Astrocyte (in vitro differentiated cells and primary cell): ENCODE measurements around the gene OTUD7B. TPM values are rescaled to one million over a fixed set of nuclear protein-coding genes. Genes with fewer than 3 reads are reported as not detected.
"Not testable (repeated sequence)": the region's sequence is repeated elsewhere in the genome, so short reads cannot be mapped to it uniquely, and the experiment has no call there.

Experiments used
- DNase-seq: peaks from one replicate; pipeline ENCODE4 v3.0.0-alpha.2; 2010; ENCODE audit warnings: low read depth
- FAIRE-seq: peaks from 2 replicates; lab custom pipeline; 2011; peaks lifted over from hg19 to GRCh38; lab: Jason Lieb, UNC
- H2AFZ ChIP-seq: 2 replicates; pipeline ENCODE4 v1.6.0; 2012; ENCODE audit warnings: low read depth, low read length, inconsistent platforms
- H3K27ac ChIP-seq: 2 replicates; pipeline ENCODE4 v1.5.1; 2011; ENCODE audit warnings: low read depth, low read length, inconsistent platforms
- H3K27me3 ChIP-seq: 2 replicates; pipeline ENCODE4 v1.6.0; 2011; ENCODE audit warnings: low read length, inconsistent platforms; ENCODE audit not compliant: insufficient read depth
- H3K36me3 ChIP-seq: 2 replicates; pipeline ENCODE4 v1.5.1; 2011; ENCODE audit warnings: low read length, inconsistent platforms; ENCODE audit not compliant: insufficient read depth
- H3K4me1 ChIP-seq: 2 replicates; pipeline ENCODE4 v1.5.1; 2011; ENCODE audit warnings: low read length, inconsistent platforms; ENCODE audit not compliant: insufficient read depth
- H3K4me2 ChIP-seq: 2 replicates; pipeline ENCODE4 v1.6.0; 2012; ENCODE audit warnings: low read length, inconsistent platforms
- H3K4me3 ChIP-seq: 2 replicates; pipeline ENCODE4 v1.5.1; 2011; ENCODE audit warnings: low read depth, mild to moderate bottlenecking, low read length, inconsistent platforms; ENCODE audit not compliant: insufficient read depth
- H3K79me2 ChIP-seq: 2 replicates; pipeline ENCODE4 v1.6.0; 2012; ENCODE audit warnings: mild to moderate bottlenecking, low read length, inconsistent platforms; ENCODE audit not compliant: insufficient read depth
- H3K9ac ChIP-seq: 2 replicates; pipeline ENCODE4 v1.6.0; 2012; ENCODE audit warnings: mild to moderate bottlenecking, low read length, inconsistent platforms
- H3K9me3 ChIP-seq: 2 replicates; pipeline ENCODE4 v1.5.1; 2012; ENCODE audit warnings: low read depth, mild to moderate bottlenecking, low read length, inconsistent platforms; ENCODE audit not compliant: insufficient read depth
- H4K20me1 ChIP-seq: 2 replicates; pipeline ENCODE4 v1.6.0; 2012; ENCODE audit warnings: low read length, inconsistent platforms; ENCODE audit not compliant: insufficient read depth
- H3K27ac Mint-ChIP-seq: one replicate; pipeline ENCODE4 v1.8.0; 2021; ENCODE audit warnings: mild to moderate bottlenecking, mixed read lengths; ENCODE audit not compliant: unreplicated experiment
- H3K27me3 Mint-ChIP-seq: one replicate; pipeline ENCODE4 v1.8.0; 2021; ENCODE audit warnings: low read depth, mixed read lengths; ENCODE audit not compliant: unreplicated experiment
- H3K36me3 Mint-ChIP-seq: one replicate; pipeline ENCODE4 v1.8.0; 2021; ENCODE audit warnings: low read depth, mixed read lengths; ENCODE audit not compliant: unreplicated experiment
- H3K4me1 Mint-ChIP-seq: one replicate; pipeline ENCODE4 v1.8.0; 2021; ENCODE audit warnings: low read depth, mixed read lengths; ENCODE audit not compliant: unreplicated experiment
- H3K4me3 Mint-ChIP-seq: one replicate; pipeline ENCODE4 v1.8.0; 2021; ENCODE audit warnings: mild to moderate bottlenecking, moderate library complexity, mixed read lengths; ENCODE audit not compliant: unreplicated experiment
- H3K9me3 Mint-ChIP-seq: one replicate; pipeline ENCODE4 v1.8.0; 2021; ENCODE audit warnings: mild to moderate bottlenecking, mixed read lengths; ENCODE audit not compliant: unreplicated experiment
- CTCF ChIP-seq: IDR thresholded peaks from 2 replicates; pipeline ENCODE4 v1.5.1; 2011; ENCODE audit warnings: low read depth, mild to moderate bottlenecking, inconsistent platforms, low read length, moderate library complexity; ENCODE audit not compliant: insufficient read depth
- EZH2 ChIP-seq: IDR thresholded peaks from 2 replicates; pipeline ENCODE4 v1.6.1; 2012; ENCODE audit warnings: mild to moderate bottlenecking, low read length, inconsistent platforms; ENCODE audit not compliant: insufficient read depth
- total RNA-seq: library from RNA; stranded (reverse); gene quantifications from 2 replicates; pipeline ENCODE4 v1.2.1, GENCODE V29; 2021

Gene OTUD7B
- total RNA-seq, 1 donor from 2014 or later: 33.1 TPM

DNA sequence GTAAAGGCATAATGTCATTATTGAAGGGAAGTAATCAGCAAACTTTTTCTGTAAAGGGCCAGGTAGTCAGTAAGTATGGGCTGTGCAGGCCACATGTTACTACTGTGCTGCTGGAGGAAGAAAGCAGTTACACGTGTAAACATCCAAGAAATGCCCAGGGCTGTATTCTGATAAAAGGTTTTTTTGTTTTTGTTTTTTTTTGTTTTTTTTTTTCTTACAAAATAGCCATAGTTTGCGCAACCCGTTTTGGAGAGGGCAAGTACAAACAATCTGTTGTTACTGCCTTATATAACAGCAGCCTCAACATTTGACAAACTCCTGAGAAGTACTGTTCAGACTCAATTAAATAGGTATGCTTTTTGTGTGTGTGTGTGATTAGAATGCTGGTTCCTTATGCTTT is 47.2 kb downstream of the OTUD7B start:
- H3K27ac Mint-ChIP-seq: no peak overlapping the region
- Histone ChIP-seq H3K9ac (no peak overlapping the region), H3K4me2 (no peak overlapping the region), H2AFZ (no peak overlapping the region), H3K79me2 (peaks cover 3% of the 10 kb centered on the region), H3K9me3 (no peaks in the 10 kb centered on the region), H3K4me3 (no peak overlapping the region), H3K4me1 (no peaks in the 10 kb centered on the region), H4K20me1 (peaks cover 6% of the 10 kb centered on the region), H3K27ac (no peak overlapping the region), H3K27me3 (no peaks in the 10 kb centered on the region), H3K36me3 (peaks cover 37% of the 10 kb centered on the region)
- H3K27me3 Mint-ChIP-seq: no peaks in the 10 kb centered on the region
- peaks cover 14% of the 10 kb centered on the region for H3K36me3 Mint-ChIP-seq
- FAIRE-seq (no peak), DNase-seq (no peak)
- no peak for TF ChIP-seq CTCF
- TF ChIP-seq EZH2: no peak
- no peak overlapping the region for H3K4me3 Mint-ChIP-seq
- H3K4me1 Mint-ChIP-seq: peaks cover 16% of the 10 kb centered on the region
- H3K9me3 Mint-ChIP-seq: peaks cover 3% of the 10 kb centered on the region

DNA sequence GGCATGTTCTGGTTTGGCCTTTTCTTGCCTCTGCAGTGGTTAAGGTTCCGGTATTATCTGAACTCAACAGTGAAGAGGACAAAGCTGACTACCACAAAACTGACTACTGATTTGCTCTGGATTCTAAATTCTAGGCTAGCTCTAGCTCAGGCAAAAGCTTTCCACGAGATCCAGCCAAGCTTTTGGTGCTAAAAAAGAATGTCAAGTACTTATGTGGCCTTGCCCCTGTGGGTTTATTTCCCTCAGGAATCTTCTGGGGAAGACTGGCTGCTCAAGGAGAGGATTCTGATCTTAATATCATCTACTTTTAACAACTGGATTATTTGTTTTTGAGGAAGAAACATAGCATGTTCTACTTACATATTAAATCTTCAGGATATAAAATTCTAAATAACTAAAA is 47.8 kb downstream of the OTUD7B start:
- Histone ChIP-seq H3K36me3 (peaks cover 41% of the 10 kb centered on the region), H3K4me1 (no peaks in the 10 kb centered on the region), H3K4me3 (no peak overlapping the region), H3K9me3 (peaks cover 2% of the 10 kb centered on the region), H3K27me3 (no peaks in the 10 kb centered on the region), H3K9ac (no peak overlapping the region), H2AFZ (no peak overlapping the region), H3K4me2 (no peak overlapping the region), H3K79me2 (peaks cover 3% of the 10 kb centered on the region), H4K20me1 (peaks cover 6% of the 10 kb centered on the region), H3K27ac (no peak overlapping the region)
- Mint-ChIP-seq H3K4me1 (peaks cover 16% of the 10 kb centered on the region), H3K36me3 (peaks cover 18% of the 10 kb centered on the region), H3K9me3 (peaks cover 6% of the 10 kb centered on the region), H3K27me3 (no peaks in the 10 kb centered on the region), H3K4me3 (no peak overlapping the region), H3K27ac (peak overlapping the region; percentile 77)
- no peak for TF ChIP-seq CTCF
- TF ChIP-seq EZH2: no peak
- DNase-seq: peak; percentile 65
- FAIRE-seq: no peak

- Mint-ChIP-seq H3K36me3 (peaks cover 23% of the 10 kb centered on the region), H3K4me3 (no peak overlapping the region), H3K9me3 (peaks cover 7% of the 10 kb centered on the region), H3K4me1 (peaks cover 16% of the 10 kb centered on the region), H3K27me3 (no peaks in the 10 kb centered on the region), H3K27ac (peak overlapping the region; percentile 77)
- H3K27ac ChIP-seq: no peak overlapping the region
- H3K36me3 ChIP-seq: peaks cover 36% of the 10 kb centered on the region
- H3K9me3 ChIP-seq: peaks cover 4% of the 10 kb centered on the region
- H3K9ac ChIP-seq: no peak overlapping the region
- FAIRE-seq: no peak
- no peak overlapping the region for H3K4me3 ChIP-seq
- no peak overlapping the region for H3K4me2 ChIP-seq
- H4K20me1 ChIP-seq: peaks cover 6% of the 10 kb centered on the region
- peak; percentile 57 for DNase-seq
- H3K27me3 ChIP-seq: no peaks in the 10 kb centered on the region
- no peak for TF ChIP-seq EZH2
- TF ChIP-seq CTCF: peak; percentile 79
- H3K4me1 ChIP-seq: no peaks in the 10 kb centered on the region
- H2AFZ ChIP-seq: no peak overlapping the region
- peaks cover 3% of the 10 kb centered on the region for H3K79me2 ChIP-seq
Measured at GRCh38 chr1:149962039-149962647, 48.4 kb downstream of the OTUD7B start.

DNA sequence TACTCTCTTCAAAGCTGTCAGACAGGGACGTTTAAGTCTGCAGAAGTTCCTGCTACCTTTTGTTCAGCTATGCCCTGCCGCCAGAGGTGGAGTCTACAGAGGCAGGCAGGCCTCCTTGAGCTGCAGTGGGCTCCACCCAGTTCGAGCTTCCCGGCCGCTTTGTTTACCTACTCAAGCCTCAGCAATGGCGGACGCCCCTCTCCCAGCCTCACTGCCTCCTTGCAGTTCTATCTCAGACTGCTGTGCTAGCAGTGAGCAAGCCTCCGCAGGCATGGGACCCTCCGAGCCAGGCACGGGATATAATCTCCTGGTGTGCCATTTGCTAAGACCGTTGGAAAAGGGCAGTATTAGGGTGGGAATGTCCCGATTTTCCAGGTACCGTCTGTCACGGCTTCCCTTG is 53.0 kb downstream of the OTUD7B start:
- not testable (repeated sequence) for H3K27ac Mint-ChIP-seq, H3K9ac ChIP-seq, H3K4me3 Mint-ChIP-seq, H4K20me1 ChIP-seq, H3K4me1 Mint-ChIP-seq, H3K4me1 ChIP-seq, H3K4me2 ChIP-seq, DNase-seq, H3K4me3 ChIP-seq, H2AFZ ChIP-seq, H3K9me3 Mint-ChIP-seq, H3K9me3 ChIP-seq, H3K27ac ChIP-seq, H3K27me3 ChIP-seq, H3K79me2 ChIP-seq, FAIRE-seq, H3K27me3 Mint-ChIP-seq
- H3K36me3 Mint-ChIP-seq: peaks cover 42% of the 10 kb centered on the region
- peaks cover 16% of the 10 kb centered on the region for H3K36me3 ChIP-seq
